Stimulated activated CD4-positive, alpha-beta T cell treated with anti-CD3 and anti-CD28 coated beads, Interleukin-1b, Interleukin-23, amount 100 ng/mL, for 4 hours (primary cell): Measurements from ENCODE around the gene RNU6-9.

Experiments used
- DNase-seq, 2 donors: peaks; one replicate each; pipeline ENCODE4 v3.0.0-alpha.2; 2020; ENCODE audit warnings: low read depth in 2 of 2

RNU6-9 gene

GRCh38 chr19:934197-934840 lies 41.0 kb downstream of the RNU6-9 start:
- DNase-seq, result no peak

- no peak for DNase-seq
Observed at GRCh38 chr19:934865-935479, 41.7 kb downstream of the RNU6-9 start.

GRCh38 chr19:936175-936546 lies 42.9 kb downstream of the RNU6-9 start:
- no peak for DNase-seq

GRCh38 chr19:937259-937694 lies 44.0 kb downstream of the RNU6-9 start:
- no peak for DNase-seq

GRCh38 chr19:938233-938923 lies 45.1 kb downstream of the RNU6-9 start:
- DNase-seq, result no peak

GRCh38 chr19:939439-939838 lies 46.2 kb downstream of the RNU6-9 start:
- no peak for DNase-seq

- DNase-seq, result no peak
Observed at GRCh38 chr19:939922-940321, 46.6 kb downstream of the RNU6-9 start.

- DNase-seq, result peak in 1 of 2 donors; percentile 61
Observed at GRCh38 chr19:940591-941291, 47.5 kb downstream of the RNU6-9 start.

- no peak for DNase-seq
Observed at GRCh38 chr19:941292-942132, 48.2 kb downstream of the RNU6-9 start.

GRCh38 chr19:942133-942645 lies 48.9 kb downstream of the RNU6-9 start:
- no peak for DNase-seq
